Mesendoderm (in vitro differentiated cells): Measurements from ENCODE around the gene EXOSC2.

ENCODE experiments used
- DNase-seq: peaks from one replicate; pipeline ENCODE4 v3.0.0; 2013
- H2AK5ac ChIP-seq: 2 replicates; pipeline ENCODE4 v1.6.1; 2013; ENCODE audit warnings: low read length, inconsistent platforms
- H2BK120ac ChIP-seq: 2 replicates; pipeline ENCODE4 v1.6.1; 2013; ENCODE audit warnings: low read depth, mild to moderate bottlenecking, low read length, moderate library complexity, mixed read lengths
- H2BK15ac ChIP-seq: replicated peaks from 2 replicates; pipeline ENCODE4 v1.6.1; 2013; ENCODE audit warnings: low read depth, mild to moderate bottlenecking, moderate library complexity
- H2BK5ac ChIP-seq: 2 replicates; pipeline ENCODE4 v1.6.1; 2013; ENCODE audit warnings: low read length, inconsistent platforms
- H3K18ac ChIP-seq: 2 replicates; pipeline ENCODE4 v1.6.1; 2013; ENCODE audit warnings: mild to moderate bottlenecking, low read length, mixed read lengths
- H3K23ac ChIP-seq: one replicate; pipeline ENCODE4 v1.6.1; 2013; ENCODE audit warnings: low read length
- H3K27ac ChIP-seq: 2 replicates; pipeline ENCODE4 v1.5.1; 2013; ENCODE audit warnings: low read depth, mild to moderate bottlenecking, inconsistent platforms, low read length, moderate library complexity
- H3K27me3 ChIP-seq: 2 replicates; pipeline ENCODE4 v1.6.1; 2013; ENCODE audit warnings: low read length, control low read depth, mild to moderate bottlenecking, inconsistent platforms; ENCODE audit not compliant: insufficient read depth, poor library complexity
- H3K36me3 ChIP-seq: 2 replicates; pipeline ENCODE4 v1.6.1; 2013; ENCODE audit warnings: low read length, inconsistent platforms; ENCODE audit not compliant: control insufficient read depth, insufficient read depth
- H3K4ac ChIP-seq: one replicate; pipeline ENCODE4 v1.6.1; 2013; ENCODE audit warnings: low read depth, mild to moderate bottlenecking, low read length, moderate library complexity
- H3K4me1 ChIP-seq: 2 replicates; pipeline ENCODE4 v1.6.1; 2013; ENCODE audit warnings: low read depth, low read length, inconsistent platforms; ENCODE audit not compliant: control insufficient read depth
- H3K4me2 ChIP-seq: 2 replicates; pipeline ENCODE4 v1.6.1; 2013; ENCODE audit warnings: low read length
- H3K4me3 ChIP-seq: 2 replicates; pipeline ENCODE4 v1.5.1; 2013; ENCODE audit warnings: mild to moderate bottlenecking, low read length
- H3K56ac ChIP-seq: one replicate; pipeline ENCODE4 v1.6.1; 2013; ENCODE audit warnings: low read length
- H3K79me1 ChIP-seq: 2 replicates; pipeline ENCODE4 v1.6.1; 2013; ENCODE audit warnings: low read length, inconsistent platforms
- H3K79me2 ChIP-seq: 2 replicates; pipeline ENCODE4 v1.6.1; 2013; ENCODE audit warnings: mild to moderate bottlenecking, low read length; ENCODE audit not compliant: control insufficient read depth, insufficient read depth
- H3K9ac ChIP-seq: 2 replicates; pipeline ENCODE4 v1.6.1; 2013; ENCODE audit warnings: low read length, inconsistent platforms
- H4K5ac ChIP-seq: one replicate; pipeline ENCODE4 v1.6.1; 2013; ENCODE audit warnings: low read length
- H4K8ac ChIP-seq: one replicate; pipeline ENCODE4 v1.6.1; 2013; ENCODE audit warnings: low read depth, mild to moderate bottlenecking, control low read depth, low read length, moderate library complexity
- WGBS: extraction: QIAGEN DNeasy Blood & Tissue Kit; methylation state at CpG from one replicate; pipeline ENCODE4 v1.1.7; 2013; ENCODE audit warnings: low lambda C conversion rate, missing lambda C conversion rate; ENCODE audit not compliant: insufficient coverage; ENCODE audit errors: extremely low coverage; 5-methylcytosine and 5-hydroxymethylcytosine counted together

Gene EXOSC2

DNA sequence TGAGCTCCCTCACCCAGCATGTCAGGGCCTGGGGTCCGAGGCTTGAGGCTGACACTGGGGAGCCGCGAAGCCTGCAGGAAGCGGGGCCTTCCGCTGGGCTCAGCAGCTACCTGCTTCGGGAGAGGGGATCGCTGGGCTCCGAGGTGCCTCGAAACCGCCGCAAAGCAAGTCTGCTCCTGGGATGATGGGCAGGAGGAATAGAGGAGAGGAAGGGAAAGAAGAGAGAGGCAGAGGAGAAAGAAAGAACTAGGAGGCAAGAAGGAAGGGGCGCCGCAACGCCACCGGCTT is 30.7 kb upstream of the EXOSC2 start:
- H2AK5ac ChIP-seq = no peak overlapping the region
- H3K79me1 ChIP-seq = no peaks in the 10 kb centered on the region
- H2BK15ac ChIP-seq = no peak overlapping the region
- no peak overlapping the region for H3K4ac ChIP-seq
- H3K56ac ChIP-seq = no peak overlapping the region
- H3K27ac ChIP-seq = no peak overlapping the region
- H2BK5ac ChIP-seq = no peak overlapping the region
- H4K5ac ChIP-seq = no peak overlapping the region
- H3K4me3 ChIP-seq = no peak overlapping the region
- H3K18ac ChIP-seq = no peak overlapping the region
- H4K8ac ChIP-seq = no peak overlapping the region
- no peak overlapping the region for H3K4me2 ChIP-seq
- H3K36me3 ChIP-seq = no peaks in the 10 kb centered on the region
- H3K23ac ChIP-seq = no peak overlapping the region
- no peak overlapping the region for H3K9ac ChIP-seq
- H3K4me1 ChIP-seq = no peaks in the 10 kb centered on the region
- H3K79me2 ChIP-seq = no peaks in the 10 kb centered on the region
- peaks cover 95% of the 10 kb centered on the region for H3K27me3 ChIP-seq
- H2BK120ac ChIP-seq = no peak overlapping the region
- DNase-seq = no peak
- no CpG with 5 or more reads among the region's 15 CpGs for WGBS

DNA sequence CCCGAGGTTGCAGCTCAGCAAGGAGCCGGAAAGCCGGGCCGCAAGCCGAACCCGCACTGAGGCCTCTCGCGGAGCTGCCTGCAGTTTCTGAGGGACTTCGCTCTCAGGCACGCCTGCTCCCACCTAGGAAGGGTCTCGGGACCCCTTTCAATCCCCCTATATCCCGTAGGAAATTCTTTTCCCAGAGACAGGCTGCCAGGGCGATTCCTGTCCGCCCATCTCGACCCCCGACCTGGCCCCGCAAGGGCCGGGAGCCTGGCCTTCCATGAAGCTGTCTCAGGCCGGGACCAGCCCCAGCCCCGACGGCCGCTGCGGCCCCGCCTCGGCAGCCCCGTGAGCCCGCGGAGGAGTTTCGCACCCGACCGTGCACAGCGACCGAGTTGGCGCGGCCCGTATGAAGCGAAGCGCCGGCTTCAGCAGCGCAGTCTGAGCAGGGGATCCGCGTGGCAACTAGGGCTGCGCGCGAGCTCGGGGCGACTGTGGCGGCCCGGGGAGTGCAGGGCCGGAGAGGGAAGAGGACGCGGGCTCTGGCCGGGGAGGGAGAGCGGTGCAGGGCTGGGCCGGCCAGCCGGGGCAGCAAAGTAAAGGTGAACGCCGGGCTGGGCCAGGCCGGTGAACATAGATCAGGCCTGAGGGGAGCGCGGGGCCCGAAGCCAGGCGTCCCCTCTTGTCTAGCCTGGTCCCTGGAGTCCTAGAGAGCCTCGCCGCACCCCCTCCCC is 30.2 kb upstream of the EXOSC2 start:
- H3K18ac ChIP-seq = no peak overlapping the region
- H3K4me2 ChIP-seq = no peak overlapping the region
- no peak overlapping the region for H2BK15ac ChIP-seq
- H3K4me3 ChIP-seq = no peak overlapping the region
- no CpG with 5 or more reads among the region's 65 CpGs for WGBS
- H2BK120ac ChIP-seq = no peak overlapping the region
- DNase-seq = peak; percentile 31
- H2BK5ac ChIP-seq = no peak overlapping the region
- no peaks in the 10 kb centered on the region for H3K36me3 ChIP-seq
- no peak overlapping the region for H2AK5ac ChIP-seq
- H3K79me2 ChIP-seq = no peaks in the 10 kb centered on the region
- H3K56ac ChIP-seq = no peak overlapping the region
- H3K27me3 ChIP-seq = peaks cover 93% of the 10 kb centered on the region
- H3K79me1 ChIP-seq = no peaks in the 10 kb centered on the region
- H3K27ac ChIP-seq = no peak overlapping the region
- no peak overlapping the region for H4K5ac ChIP-seq
- H3K9ac ChIP-seq = no peak overlapping the region
- H4K8ac ChIP-seq = no peak overlapping the region
- H3K23ac ChIP-seq = no peak overlapping the region
- H3K4me1 ChIP-seq = no peaks in the 10 kb centered on the region
- H3K4ac ChIP-seq = no peak overlapping the region

DNA sequence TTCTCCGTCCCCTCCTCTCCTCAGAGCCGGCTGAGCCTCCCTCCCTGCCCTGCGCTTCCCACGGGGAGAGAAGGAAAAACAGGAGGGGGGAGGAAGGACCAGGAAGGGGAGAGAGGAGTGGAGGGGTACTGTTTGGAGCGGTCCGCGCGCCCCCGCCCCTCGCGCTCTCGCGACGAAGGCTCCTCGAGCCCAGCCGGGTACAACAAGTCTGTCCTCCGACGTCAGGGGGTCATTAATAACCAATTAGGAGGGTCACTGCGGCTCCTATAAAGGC is 29.7 kb upstream of the EXOSC2 start:
- no peak overlapping the region for H3K4ac ChIP-seq
- peak; percentile 38 for DNase-seq
- no peak overlapping the region for H3K9ac ChIP-seq
- no CpG with 5 or more reads among the region's 19 CpGs for WGBS
- no peak overlapping the region for H3K23ac ChIP-seq
- H2BK120ac ChIP-seq = no peak overlapping the region
- H3K27me3 ChIP-seq = peaks cover 90% of the 10 kb centered on the region
- no peak overlapping the region for H3K18ac ChIP-seq
- no peak overlapping the region for H3K27ac ChIP-seq
- no peak overlapping the region for H3K56ac ChIP-seq
- peak overlapping the region; percentile 27 for H3K4me2 ChIP-seq
- no peak overlapping the region for H4K8ac ChIP-seq
- H2BK15ac ChIP-seq = no peak overlapping the region
- no peaks in the 10 kb centered on the region for H3K36me3 ChIP-seq
- H3K4me3 ChIP-seq = no peak overlapping the region
- no peak overlapping the region for H2AK5ac ChIP-seq
- no peaks in the 10 kb centered on the region for H3K4me1 ChIP-seq
- no peak overlapping the region for H2BK5ac ChIP-seq
- H3K79me2 ChIP-seq = no peaks in the 10 kb centered on the region
- H3K79me1 ChIP-seq = no peaks in the 10 kb centered on the region
- no peak overlapping the region for H4K5ac ChIP-seq

DNA sequence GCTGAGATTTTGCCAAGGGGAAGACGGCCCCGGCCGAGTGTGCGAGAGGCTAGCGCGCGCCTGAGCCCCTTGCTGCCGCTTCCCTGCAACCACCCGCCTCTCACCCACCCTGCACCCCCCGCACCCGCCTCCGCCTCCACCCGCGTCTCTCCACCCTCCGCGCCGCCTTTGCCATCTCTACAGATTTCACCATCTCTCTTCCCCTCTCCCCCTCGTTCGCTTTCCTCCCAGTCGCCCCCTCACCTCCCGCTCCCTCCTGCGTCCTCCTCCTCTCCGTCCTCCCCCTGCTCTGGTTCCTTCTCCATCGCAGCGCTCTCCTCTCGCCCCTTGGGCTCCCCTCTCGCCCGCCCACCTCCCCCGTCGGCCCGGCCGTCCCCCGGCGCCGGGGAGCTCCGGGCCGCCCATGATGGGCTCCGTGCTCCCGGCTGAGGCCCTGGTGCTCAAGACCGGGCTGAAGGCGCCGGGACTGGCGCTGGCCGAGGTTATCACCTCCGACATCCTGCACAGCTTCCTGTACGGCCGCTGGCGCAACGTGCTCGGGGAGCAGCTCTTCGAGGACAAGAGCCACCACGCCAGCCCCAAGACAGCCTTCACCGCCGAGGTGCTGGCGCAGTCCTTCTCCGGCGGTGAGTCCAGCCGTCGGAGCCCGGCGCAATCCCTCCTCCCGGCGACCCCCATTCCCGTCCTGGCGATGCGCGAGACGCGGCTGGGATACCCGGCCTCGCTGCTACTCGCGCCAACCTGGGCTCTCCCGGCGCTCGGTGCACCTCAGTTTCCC is 29.1 kb upstream of the EXOSC2 start, which contains the start of gene PRDM12:
TSS of gene PRDM12 (plus strand) at position 344 of the 778 bp plus-strand sequence. CDS start at position 404, 60 bp downstream.
- H2AK5ac ChIP-seq = no peak within 1 kb of the TSS
- H3K4me2 ChIP-seq = peak within 1 kb of the TSS; percentile 27
- H2BK15ac ChIP-seq = no peak within 1 kb of the TSS
- H3K79me2 ChIP-seq = no peaks in the 10 kb centered on the region
- H3K56ac ChIP-seq = peak within 1 kb of the TSS; percentile 7
- no peak within 1 kb of the TSS for H4K5ac ChIP-seq
- H3K27me3 ChIP-seq = peaks cover 85% of the 10 kb centered on the region
- no peak within 1 kb of the TSS for H4K8ac ChIP-seq
- H3K79me1 ChIP-seq = no peaks in the 10 kb centered on the region
- no peaks in the 10 kb centered on the region for H3K36me3 ChIP-seq
- no CpG with 5 or more reads among the region's 76 CpGs for WGBS
- H3K9ac ChIP-seq = no peak within 1 kb of the TSS
- no peak within 1 kb of the TSS for H3K4ac ChIP-seq
- H3K18ac ChIP-seq = no peak within 1 kb of the TSS
- H3K4me1 ChIP-seq = no peaks in the 10 kb centered on the region
- peak; percentile 57 for DNase-seq
- H3K27ac ChIP-seq = no peak within 1 kb of the TSS
- peak within 1 kb of the TSS; percentile 66 for H3K23ac ChIP-seq
- H2BK5ac ChIP-seq = no peak within 1 kb of the TSS
- no peak within 1 kb of the TSS for H3K4me3 ChIP-seq
- H2BK120ac ChIP-seq = no peak within 1 kb of the TSS

DNA sequence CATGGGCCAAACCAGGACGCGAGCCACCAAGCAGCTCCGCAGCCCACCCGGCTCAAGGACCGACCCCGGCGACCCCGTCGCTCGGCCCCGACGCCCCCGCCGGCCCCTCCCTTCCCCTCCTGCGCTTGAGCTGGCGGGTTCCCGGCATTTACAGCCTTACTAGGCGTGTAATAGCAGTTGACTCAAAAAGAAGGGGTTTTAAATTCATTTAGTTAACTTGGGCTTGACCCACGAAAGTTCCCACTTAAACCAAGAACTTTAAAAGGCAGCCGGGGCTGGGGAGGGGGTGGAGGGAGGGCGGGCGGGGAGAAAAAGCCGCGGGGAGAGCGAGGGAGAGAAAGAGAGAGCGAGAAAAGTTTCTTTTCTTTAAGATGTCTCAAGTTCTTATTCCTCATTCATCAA is 28.6 kb upstream of the EXOSC2 start:
- no peak overlapping the region for H3K56ac ChIP-seq
- H3K79me2 ChIP-seq = no peaks in the 10 kb centered on the region
- no peaks in the 10 kb centered on the region for H3K79me1 ChIP-seq
- H2AK5ac ChIP-seq = no peak overlapping the region
- H3K4me2 ChIP-seq = no peak overlapping the region
- H2BK120ac ChIP-seq = no peak overlapping the region
- no peaks in the 10 kb centered on the region for H3K4me1 ChIP-seq
- H3K9ac ChIP-seq = no peak overlapping the region
- no peak for DNase-seq
- no peak overlapping the region for H3K18ac ChIP-seq
- H3K4ac ChIP-seq = no peak overlapping the region
- H3K27ac ChIP-seq = no peak overlapping the region
- H4K8ac ChIP-seq = no peak overlapping the region
- WGBS = no CpG with 5 or more reads among the region's 26 CpGs
- H3K4me3 ChIP-seq = no peak overlapping the region
- no peak overlapping the region for H3K23ac ChIP-seq
- H2BK5ac ChIP-seq = no peak overlapping the region
- no peak overlapping the region for H4K5ac ChIP-seq
- H2BK15ac ChIP-seq = no peak overlapping the region
- H3K27me3 ChIP-seq = peaks cover 79% of the 10 kb centered on the region
- H3K36me3 ChIP-seq = no peaks in the 10 kb centered on the region
